Neural cell (in vitro differentiated cells): Measurements from ENCODE around the gene CCDC83. TPM values are rescaled to one million over a fixed set of nuclear protein-coding genes. Genes with fewer than 3 reads are reported as not detected.

Experiments
- H2AFZ ChIP-seq: fragments of 200-600, 300-800 bp; sonication (generic), shearing (Covaris generic); 2 replicates; pipeline ENCODE4 v1.6.0; 2014; ENCODE audit warnings: low read depth, mild to moderate bottlenecking, antibody characterized with exemption, low read length, moderate library complexity
- H3F3A ChIP-seq: fragments of 200-600 bp; shearing (Covaris generic); 2 replicates; pipeline ENCODE4 v1.6.1; 2016; ENCODE audit warnings: mild to moderate bottlenecking, moderate library complexity, mixed read lengths, antibody characterized with exemption, low read length; ENCODE audit not compliant: insufficient read depth, poor library complexity, severe bottlenecking
- H3K27ac ChIP-seq: fragments of 200-600, 300-800 bp; sonication (generic), shearing (Covaris generic); 2 replicates; pipeline ENCODE4 v1.5.1; 2014; ENCODE audit warnings: mild to moderate bottlenecking, low read length, moderate library complexity
- H3K27me3 ChIP-seq: fragments of 300-800, 200-600 bp; sonication (generic), shearing (Covaris generic); 2 replicates; pipeline ENCODE4 v1.6.0; 2014; ENCODE audit warnings: mild to moderate bottlenecking, low read depth, low read length, moderate library complexity; ENCODE audit not compliant: insufficient read depth
- H3K36me3 ChIP-seq: fragments of 300-800, 200-600 bp; sonication (generic), shearing (Covaris generic); 2 replicates; pipeline ENCODE4 v1.5.1; 2014; ENCODE audit warnings: mild to moderate bottlenecking, antibody characterized with exemption, low read length, moderate library complexity; ENCODE audit not compliant: insufficient read depth
- H3K4me2 ChIP-seq: fragments of 300-800, 200-600 bp; sonication (generic), shearing (Covaris generic); 2 replicates; pipeline ENCODE4 v1.6.0; 2014; ENCODE audit warnings: mild to moderate bottlenecking, low read length
- H3K4me3 ChIP-seq: fragments of 300-800, 200-600 bp; sonication (generic), shearing (Covaris generic); 2 replicates; pipeline ENCODE4 v1.5.1; 2014; ENCODE audit warnings: mild to moderate bottlenecking, low read length, moderate library complexity
- H3K79me2 ChIP-seq: fragments of 200-600 bp; shearing (Covaris generic); replicated peaks from 2 replicates; pipeline ENCODE4 v1.6.0; 2014; ENCODE audit warnings: mild to moderate bottlenecking, low read length, moderate library complexity; ENCODE audit not compliant: insufficient read depth
- H3K9ac ChIP-seq: fragments of 300-800, 200-600 bp; sonication (generic), shearing (Covaris generic); 2 replicates; pipeline ENCODE4 v1.6.1; 2016; ENCODE audit warnings: mild to moderate bottlenecking, low read length, mixed read lengths
- H3K9me2 ChIP-seq: fragments of 200-600 bp; shearing (Covaris generic); 2 replicates; pipeline ENCODE4 v1.6.1; 2016; ENCODE audit warnings: mild to moderate bottlenecking, low read length, mixed read lengths; ENCODE audit not compliant: insufficient read depth
- H3K9me3 ChIP-seq: fragments of 200-600, 300-800 bp; sonication (generic), shearing (Covaris generic); 2 replicates; pipeline ENCODE4 v1.6.1; 2016; ENCODE audit warnings: mild to moderate bottlenecking, mixed run types, low read length, moderate library complexity, mixed read lengths
- H4K20me1 ChIP-seq: fragments of 200-600 bp; shearing (Covaris generic); 2 replicates; pipeline ENCODE4 v1.6.1; 2016; ENCODE audit warnings: mild to moderate bottlenecking, mixed run types; ENCODE audit not compliant: insufficient read depth
- EP300 ChIP-seq: fragments of 450-650 bp; conservative IDR thresholded peaks from 2 replicates; pipeline ENCODE4 v1.6.1; 2014; ENCODE audit warnings: antibody characterized with exemption, mild to moderate bottlenecking, moderate library complexity; ENCODE audit not compliant: poor library complexity, severe bottlenecking
- EZH2 ChIP-seq: fragments of 200-600, 300-800 bp; shearing (Covaris generic), sonication (generic); IDR thresholded peaks from 2 replicates; pipeline ENCODE4 v1.6.1; 2014; ENCODE audit warnings: antibody characterized with exemption, low read length, borderline replicate concordance, mild to moderate bottlenecking; ENCODE audit not compliant: insufficient read depth, poor library complexity, severe bottlenecking
- MXI1 ChIP-seq: fragments of 450-650 bp; conservative IDR thresholded peaks from 2 replicates; pipeline ENCODE4 v1.6.1; 2014; ENCODE audit warnings: antibody characterized with exemption, mild to moderate bottlenecking; ENCODE audit not compliant: poor library complexity, severe bottlenecking
- POLR2AphosphoS5 ChIP-seq: IDR thresholded peaks from 2 replicates; pipeline ENCODE4 v1.6.1; 2012
- RAD21 ChIP-seq: fragments of 450-650 bp; conservative IDR thresholded peaks from 2 replicates; pipeline ENCODE4 v1.6.1; 2014; ENCODE audit warnings: antibody characterized with exemption, mild to moderate bottlenecking, moderate library complexity
- SMC3 ChIP-seq: fragments of 450-650 bp; conservative IDR thresholded peaks from 2 replicates; pipeline ENCODE4 v1.6.1; 2014; ENCODE audit warnings: antibody characterized with exemption, mild to moderate bottlenecking, moderate library complexity; ENCODE audit not compliant: poor library complexity
- TAF1 ChIP-seq: IDR thresholded peaks from 2 replicates; pipeline ENCODE4 v1.6.1; 2012; ENCODE audit warnings: low read depth
- polyA plus RNA-seq: library from polyadenylated mRNA; depleted of rRNA; stranded (reverse); fragments of >200 nt; gene quantifications from 2 replicates; pipeline ENCODE4 v1.2.3, GENCODE V29; 2014
- TF ChIP-seq, protein P1 (sequence below): IDR thresholded peaks from 2 replicates; pipeline ENCODE4 v1.6.1; 2012; ENCODE audit warnings: borderline replicate concordance
- TF ChIP-seq, protein P2 (sequence below): fragments of 450-650 bp; IDR thresholded peaks from 2 replicates; pipeline ENCODE4 v1.5.1; 2014; ENCODE audit warnings: antibody characterized with exemption, mild to moderate bottlenecking, moderate library complexity; ENCODE audit not compliant: poor library complexity, severe bottlenecking

The CCDC83 gene
- polyA plus RNA-seq, 1 donor from 2014 or later = not detected

DNA sequence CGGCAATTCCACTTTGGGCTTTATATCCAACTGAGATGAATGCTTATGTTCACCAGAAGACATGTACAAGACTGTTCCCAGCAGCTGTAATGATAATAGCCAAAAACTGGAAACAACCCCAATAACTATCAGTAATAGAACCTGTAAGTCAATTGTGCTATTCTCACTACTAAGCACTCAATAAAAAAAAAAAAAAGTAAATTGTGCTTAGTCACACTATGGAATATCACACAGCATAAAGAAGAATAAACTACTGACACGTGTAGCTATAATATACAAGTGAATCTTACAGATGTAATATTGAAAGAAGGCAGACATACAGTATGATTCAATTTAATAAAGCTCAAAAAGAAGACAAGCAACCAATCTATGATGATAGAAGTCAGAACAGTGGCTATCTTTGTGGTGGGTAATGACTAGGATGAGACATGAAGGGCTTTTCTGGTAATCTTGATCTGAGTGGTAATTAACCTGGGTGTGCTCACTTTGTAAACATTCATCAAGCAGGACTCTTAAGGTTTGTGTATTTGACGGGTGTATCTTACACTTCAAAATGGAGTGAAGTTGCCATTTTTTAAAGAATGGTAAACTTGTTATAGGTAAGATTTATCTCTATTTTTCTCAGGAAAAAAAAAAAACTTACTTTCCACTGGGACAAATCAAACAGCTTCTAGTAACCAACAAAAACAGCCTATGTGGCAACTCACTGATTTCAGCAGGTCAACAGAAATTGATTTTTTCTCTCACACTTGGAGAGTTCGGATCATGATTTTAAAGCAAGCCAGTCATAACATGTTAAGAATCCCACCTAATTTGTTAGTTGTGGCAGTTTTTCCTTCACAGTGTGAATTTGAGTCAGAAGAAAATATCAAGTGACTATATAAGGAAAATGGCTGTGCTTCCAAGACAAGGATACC, 84.2 kb downstream of the CCDC83 start:
- Histone ChIP-seq H3K79me2 (no peaks in the 10 kb centered on the region), H3F3A (no peaks in the 10 kb centered on the region), H3K4me2 (no peak overlapping the region), H3K9me3 (peaks cover 4% of the 10 kb centered on the region), H4K20me1 (no peaks in the 10 kb centered on the region), H3K9ac (no peak overlapping the region), H3K9me2 (no peaks in the 10 kb centered on the region), H3K27me3 (no peaks in the 10 kb centered on the region), H3K36me3 (no peaks in the 10 kb centered on the region), H3K27ac (no peak overlapping the region), H3K4me3 (no peak overlapping the region), H2AFZ (no peak overlapping the region)
- TF ChIP-seq, protein P1, sequence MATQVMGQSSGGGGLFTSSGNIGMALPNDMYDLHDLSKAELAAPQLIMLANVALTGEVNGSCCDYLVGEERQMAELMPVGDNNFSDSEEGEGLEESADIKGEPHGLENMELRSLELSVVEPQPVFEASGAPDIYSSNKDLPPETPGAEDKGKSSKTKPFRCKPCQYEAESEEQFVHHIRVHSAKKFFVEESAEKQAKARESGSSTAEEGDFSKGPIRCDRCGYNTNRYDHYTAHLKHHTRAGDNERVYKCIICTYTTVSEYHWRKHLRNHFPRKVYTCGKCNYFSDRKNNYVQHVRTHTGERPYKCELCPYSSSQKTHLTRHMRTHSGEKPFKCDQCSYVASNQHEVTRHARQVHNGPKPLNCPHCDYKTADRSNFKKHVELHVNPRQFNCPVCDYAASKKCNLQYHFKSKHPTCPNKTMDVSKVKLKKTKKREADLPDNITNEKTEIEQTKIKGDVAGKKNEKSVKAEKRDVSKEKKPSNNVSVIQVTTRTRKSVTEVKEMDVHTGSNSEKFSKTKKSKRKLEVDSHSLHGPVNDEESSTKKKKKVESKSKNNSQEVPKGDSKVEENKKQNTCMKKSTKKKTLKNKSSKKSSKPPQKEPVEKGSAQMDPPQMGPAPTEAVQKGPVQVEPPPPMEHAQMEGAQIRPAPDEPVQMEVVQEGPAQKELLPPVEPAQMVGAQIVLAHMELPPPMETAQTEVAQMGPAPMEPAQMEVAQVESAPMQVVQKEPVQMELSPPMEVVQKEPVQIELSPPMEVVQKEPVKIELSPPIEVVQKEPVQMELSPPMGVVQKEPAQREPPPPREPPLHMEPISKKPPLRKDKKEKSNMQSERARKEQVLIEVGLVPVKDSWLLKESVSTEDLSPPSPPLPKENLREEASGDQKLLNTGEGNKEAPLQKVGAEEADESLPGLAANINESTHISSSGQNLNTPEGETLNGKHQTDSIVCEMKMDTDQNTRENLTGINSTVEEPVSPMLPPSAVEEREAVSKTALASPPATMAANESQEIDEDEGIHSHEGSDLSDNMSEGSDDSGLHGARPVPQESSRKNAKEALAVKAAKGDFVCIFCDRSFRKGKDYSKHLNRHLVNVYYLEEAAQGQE = no peak
- TF ChIP-seq EZH2 (no peak), POLR2AphosphoS5 (no peak), SMC3 (no peak), RAD21 (no peak), EP300 (no peak), MXI1 (no peak), TAF1 (no peak)
- TF ChIP-seq, protein P2, sequence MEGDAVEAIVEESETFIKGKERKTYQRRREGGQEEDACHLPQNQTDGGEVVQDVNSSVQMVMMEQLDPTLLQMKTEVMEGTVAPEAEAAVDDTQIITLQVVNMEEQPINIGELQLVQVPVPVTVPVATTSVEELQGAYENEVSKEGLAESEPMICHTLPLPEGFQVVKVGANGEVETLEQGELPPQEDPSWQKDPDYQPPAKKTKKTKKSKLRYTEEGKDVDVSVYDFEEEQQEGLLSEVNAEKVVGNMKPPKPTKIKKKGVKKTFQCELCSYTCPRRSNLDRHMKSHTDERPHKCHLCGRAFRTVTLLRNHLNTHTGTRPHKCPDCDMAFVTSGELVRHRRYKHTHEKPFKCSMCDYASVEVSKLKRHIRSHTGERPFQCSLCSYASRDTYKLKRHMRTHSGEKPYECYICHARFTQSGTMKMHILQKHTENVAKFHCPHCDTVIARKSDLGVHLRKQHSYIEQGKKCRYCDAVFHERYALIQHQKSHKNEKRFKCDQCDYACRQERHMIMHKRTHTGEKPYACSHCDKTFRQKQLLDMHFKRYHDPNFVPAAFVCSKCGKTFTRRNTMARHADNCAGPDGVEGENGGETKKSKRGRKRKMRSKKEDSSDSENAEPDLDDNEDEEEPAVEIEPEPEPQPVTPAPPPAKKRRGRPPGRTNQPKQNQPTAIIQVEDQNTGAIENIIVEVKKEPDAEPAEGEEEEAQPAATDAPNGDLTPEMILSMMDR = no peak

DNA sequence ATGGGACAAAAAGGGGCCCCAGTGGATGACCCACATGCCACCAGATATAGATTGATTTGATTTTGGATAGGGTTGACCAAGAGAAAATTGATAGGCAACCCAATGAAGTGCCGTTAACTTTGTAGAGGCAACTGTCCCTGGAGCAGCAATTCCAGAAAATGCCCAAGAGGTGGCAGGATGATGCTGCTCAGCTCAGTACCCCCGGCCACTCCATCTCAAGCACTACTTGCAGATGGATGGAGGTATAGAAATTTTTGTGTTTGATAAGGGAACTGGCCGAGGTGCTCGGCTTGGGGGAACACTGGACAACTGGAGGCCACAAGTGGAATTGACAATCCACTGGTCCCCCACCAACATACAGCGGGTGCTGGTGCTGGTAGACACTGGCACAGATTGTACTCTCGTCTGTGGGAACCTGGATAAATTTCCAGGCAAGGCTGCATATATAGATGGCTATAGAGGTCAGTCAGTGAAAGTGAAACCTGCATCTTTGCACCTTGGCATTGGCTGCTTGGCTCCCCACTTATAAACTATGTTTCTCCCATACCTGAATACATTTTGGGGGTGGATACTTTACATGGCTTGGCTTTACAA, 86.3 kb downstream of the CCDC83 start:
- no peak overlapping the region for H3K27ac ChIP-seq
- H3K27me3 ChIP-seq = no peaks in the 10 kb centered on the region
- no peaks in the 10 kb centered on the region for H3K9me2 ChIP-seq
- H4K20me1 ChIP-seq = no peaks in the 10 kb centered on the region
- H3K9ac ChIP-seq = no peak overlapping the region
- no peaks in the 10 kb centered on the region for H3K36me3 ChIP-seq
- no peak overlapping the region for H3K4me3 ChIP-seq
- no peak for TF ChIP-seq RAD21
- TF ChIP-seq POLR2AphosphoS5 = no peak
- no peak for TF ChIP-seq EP300
- TF ChIP-seq, protein P2 = no peak
- TF ChIP-seq, protein P1 = no peak
- no peak for TF ChIP-seq EZH2
- no peak for TF ChIP-seq SMC3
- TF ChIP-seq TAF1 = no peak
- TF ChIP-seq MXI1 = no peak
- H3K9me3 ChIP-seq = peaks cover 2% of the 10 kb centered on the region
- H2AFZ ChIP-seq = no peak overlapping the region
- no peaks in the 10 kb centered on the region for H3F3A ChIP-seq
- H3K79me2 ChIP-seq = no peaks in the 10 kb centered on the region
- no peak overlapping the region for H3K4me2 ChIP-seq
